Limb (tissue), 2 donors: ENCODE data around the gene BYSL.
"Not testable (repeated sequence)": the region's sequence is repeated elsewhere in the genome, so short reads cannot be mapped to it uniquely, and the experiment has no call there.

Experiments used
- DNase-seq, 2 donors: peaks; one replicate each; pipeline ENCODE4 v3.0.0-alpha.2; 2016; ENCODE audit errors: extremely low spot score in 2 of 2

The BYSL gene

GRCh38 chr6:41942067-41942851, 21.0 kb downstream of the BYSL start:
- DNase-seq: no peak

DNA sequence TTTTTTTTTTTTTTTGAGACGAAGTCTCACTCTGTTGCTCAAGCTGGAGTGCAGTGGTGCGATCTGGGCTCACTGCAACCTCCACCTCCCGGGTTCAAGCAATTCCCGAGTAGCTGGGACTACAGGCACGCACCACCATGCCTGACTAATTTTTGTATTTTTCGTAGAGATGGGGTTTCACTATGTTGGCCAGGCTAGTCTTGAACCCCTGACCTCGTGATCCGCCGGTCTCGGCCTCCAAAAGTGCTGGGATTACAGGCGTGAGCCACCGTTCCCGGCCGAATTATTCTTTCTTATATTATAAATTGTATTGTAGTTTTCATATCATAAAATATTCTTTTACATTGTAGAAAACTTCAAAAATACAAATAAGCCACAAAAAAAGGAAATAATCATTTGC, 21.6 kb downstream of the BYSL start:
- not testable (repeated sequence) for DNase-seq

DNA sequence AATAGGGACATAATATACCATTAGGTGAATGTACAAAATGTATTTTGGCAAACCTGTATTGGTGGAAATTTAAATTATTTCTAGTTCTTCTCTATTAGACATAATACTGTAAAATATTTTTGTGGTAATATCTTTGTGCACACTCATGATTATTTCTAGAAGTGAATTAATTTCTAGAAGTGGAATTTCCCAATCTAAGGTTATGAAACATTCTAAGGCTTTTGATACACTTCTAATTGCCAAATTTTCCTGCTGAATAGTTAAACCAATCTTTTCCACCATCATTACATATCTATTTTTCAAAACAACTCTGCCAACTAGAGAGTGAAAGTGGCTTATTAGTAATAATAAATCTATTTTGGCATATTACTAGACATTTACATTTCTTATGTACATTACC, 22.2 kb downstream of the BYSL start:
- DNase-seq: no peak

DNA sequence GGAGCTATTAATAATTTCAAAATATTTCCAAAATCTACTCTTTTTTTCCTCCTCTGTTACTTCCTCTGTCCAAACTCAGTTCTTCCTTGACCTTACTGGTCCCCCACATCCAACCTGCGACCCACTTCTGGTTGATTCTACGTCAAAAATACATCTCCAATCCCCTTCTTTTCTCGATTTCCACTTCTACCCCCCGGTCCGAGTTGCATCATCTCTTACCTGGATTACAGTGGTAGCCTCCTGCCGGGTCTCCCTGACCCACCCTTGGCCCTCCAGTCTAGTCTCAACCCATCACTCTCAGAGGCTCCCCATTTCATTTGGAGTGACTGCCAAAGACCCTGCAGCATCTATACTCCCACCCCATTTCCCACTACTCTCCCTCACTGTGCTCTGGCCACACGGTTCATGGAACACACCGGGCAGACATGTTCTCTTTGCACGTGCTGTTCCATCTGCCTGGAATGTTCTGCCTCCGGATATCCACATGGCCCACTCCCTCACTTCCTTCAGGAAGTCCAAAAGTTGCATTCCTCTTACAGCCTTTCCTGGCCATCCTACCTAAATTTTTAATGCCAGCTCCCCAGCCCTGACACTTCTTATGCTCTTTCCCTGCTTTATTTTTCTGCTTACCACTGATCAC, 26.4 kb downstream of the BYSL start:
- no peak for DNase-seq

- DNase-seq: no peak
Observed at GRCh38 chr6:41954668-41955067, 33.4 kb downstream of the BYSL start.

DNA sequence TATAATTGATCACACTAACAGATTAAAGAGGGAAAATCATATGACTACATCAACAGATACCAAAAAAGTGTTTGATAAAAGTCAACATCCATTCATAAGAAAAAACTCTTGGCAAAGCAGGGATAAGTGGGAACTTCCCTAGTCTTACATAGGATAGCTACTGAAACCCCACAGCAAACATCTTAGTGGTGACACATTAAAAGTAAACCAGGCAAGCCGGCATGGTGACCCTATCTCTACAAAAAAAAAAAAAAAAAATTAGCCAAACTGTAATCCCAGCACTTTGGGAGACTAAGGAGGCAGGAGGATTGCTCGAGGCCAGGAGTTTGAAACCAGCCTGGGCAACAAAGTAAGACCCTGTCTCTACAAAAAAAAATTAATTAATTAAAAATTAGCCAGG, 34.1 kb downstream of the BYSL start:
- DNase-seq: no peak

DNA sequence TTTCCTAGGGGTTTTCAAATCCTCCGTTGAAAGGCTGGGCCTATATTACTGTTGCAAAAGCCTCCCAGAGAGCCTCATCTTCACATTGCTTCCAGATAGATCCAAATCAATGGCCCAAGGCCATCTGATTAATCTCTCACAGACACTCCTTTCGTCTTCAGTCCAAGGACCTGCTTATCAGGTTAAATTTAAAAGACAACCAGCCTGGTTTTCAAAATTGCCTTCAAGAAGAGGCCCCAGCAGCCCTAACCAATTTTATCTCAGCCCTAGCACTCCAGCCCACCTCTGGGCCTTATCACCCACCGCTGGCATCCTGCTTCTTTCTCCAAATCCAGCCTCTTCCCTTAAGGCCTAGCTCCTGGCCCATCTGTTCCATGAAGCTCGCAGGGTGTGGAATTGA, 35.8 kb downstream of the BYSL start:
- no peak for DNase-seq

- DNase-seq: no peak
Observed at GRCh38 chr6:41958022-41958856, 36.9 kb downstream of the BYSL start.

DNA sequence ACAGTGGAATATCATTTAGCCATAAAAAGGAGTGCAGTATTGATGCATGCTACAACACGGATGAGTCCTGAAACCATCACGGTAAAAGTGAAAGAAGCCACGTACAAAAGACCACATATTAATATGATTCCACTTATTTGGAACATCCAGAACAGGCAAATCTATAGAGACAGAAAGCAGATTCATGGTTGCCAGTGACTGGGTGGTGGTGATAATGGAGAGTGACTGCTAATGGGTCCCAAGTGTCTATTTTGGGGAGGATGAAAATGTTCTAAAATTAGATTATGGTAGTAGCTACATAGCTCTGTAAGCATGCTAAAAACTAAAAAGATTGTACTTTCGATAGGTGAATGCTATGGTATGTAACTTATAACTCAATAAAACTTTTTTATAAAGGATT, 38.7 kb downstream of the BYSL start:
- no peak for DNase-seq

DNA sequence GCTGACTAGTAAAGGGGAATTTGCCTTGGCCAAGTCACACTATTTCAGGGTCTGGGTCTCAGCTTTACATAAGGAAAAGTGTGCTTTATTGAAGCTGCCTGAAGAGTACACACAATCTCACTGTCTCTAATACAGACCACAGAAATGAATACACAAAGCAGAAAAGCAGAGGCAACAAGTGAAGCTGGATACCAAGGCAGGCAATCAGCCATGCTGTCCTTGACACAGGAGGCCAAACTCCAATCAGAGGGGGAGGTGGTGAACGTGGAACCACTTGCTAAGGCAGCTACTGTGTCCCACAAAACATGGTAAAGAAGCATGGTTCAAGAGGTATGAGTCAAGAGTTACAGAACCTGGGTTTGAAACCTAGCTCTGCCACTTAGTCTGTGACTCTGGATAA, 42.1 kb downstream of the BYSL start:
- no peak for DNase-seq

GRCh38 chr6:41964201-41964887, 43.0 kb downstream of the BYSL start:
- no peak for DNase-seq

DNA sequence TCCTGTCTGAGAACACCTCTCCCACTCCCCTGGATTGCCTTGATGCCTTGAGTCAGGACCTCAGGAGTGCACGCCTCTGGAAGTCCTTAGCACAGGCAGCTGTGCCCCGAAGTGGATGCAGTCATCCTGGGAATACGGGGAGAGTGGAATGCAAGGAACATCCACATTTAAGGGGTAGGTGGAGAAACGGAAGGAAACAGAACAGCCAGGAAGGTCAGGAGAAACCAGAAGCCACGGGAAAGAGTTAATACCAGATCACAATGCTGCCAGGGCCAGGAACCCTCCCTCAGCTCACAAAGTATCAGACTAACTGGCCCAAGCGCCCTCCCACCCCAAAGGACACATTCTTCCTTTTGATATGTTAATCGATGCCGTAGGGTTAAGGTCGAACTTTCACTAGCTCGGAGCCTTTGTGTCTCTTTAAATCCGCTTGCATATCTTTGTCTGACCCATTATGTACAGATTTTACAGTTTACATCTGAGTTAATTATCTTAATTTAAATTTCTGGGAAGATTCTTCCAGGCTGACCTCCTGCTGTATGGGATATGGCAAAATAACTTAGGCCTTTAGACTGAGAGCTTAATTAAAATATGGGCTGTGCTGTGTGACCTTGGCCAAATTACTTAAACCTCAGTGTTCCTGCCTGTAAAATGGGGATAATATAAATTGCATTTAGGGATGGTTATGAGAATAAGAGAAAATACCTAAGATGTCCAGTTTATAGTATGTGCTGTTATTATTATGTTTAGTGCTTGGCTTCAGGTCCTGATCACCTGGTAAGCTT, 44.3 kb downstream of the BYSL start:
- no peak for DNase-seq

- DNase-seq: no peak
Observed at GRCh38 chr6:41966214-41966920, 45.1 kb downstream of the BYSL start.

GRCh38 chr6:41966961-41967311, 45.6 kb downstream of the BYSL start:
- no peak for DNase-seq

DNA sequence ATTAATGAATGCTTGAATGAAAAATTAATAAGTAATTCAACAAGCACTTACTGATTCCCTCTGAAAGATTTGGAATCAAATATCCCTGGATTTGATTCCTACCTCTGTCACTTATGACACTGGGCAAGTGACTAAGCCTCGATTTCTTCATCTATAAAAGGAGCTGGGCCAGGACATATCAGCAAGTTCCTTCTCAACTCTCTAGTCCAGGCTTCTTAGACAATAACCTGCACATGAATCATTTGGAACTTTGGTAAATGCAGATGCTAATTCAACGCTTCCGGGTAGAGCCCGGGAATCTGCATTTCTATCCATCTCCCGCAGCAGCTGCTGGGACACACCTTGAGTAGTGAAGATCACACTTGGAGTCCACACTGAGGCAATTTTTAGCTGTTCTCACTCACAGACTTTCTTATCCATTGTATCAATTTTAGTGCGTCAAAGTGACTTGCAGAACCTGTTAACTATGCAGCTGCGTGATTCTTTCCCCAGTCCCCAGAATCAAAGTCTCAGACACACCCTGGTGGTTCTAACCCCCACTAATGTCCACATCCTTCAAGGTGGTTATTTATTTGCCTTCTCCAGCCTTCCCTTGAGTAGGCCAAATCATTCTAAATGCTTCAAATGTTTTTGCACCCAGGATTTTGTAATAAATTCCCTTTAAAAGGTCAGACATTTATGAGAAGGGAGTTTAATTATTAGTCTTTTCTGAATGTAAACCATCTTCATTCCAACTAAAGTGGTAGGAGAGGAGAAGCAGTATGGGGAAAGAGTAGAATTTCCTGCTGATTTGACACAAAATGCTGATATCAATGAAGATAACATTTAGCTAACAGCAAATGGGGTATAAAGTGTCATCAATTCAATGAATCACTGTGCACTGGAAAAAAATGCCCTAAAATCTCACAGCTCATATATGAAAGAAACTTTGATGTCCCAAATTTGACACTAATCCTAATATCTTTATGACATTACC, 46.3 kb downstream of the BYSL start:
- no peak for DNase-seq

DNA sequence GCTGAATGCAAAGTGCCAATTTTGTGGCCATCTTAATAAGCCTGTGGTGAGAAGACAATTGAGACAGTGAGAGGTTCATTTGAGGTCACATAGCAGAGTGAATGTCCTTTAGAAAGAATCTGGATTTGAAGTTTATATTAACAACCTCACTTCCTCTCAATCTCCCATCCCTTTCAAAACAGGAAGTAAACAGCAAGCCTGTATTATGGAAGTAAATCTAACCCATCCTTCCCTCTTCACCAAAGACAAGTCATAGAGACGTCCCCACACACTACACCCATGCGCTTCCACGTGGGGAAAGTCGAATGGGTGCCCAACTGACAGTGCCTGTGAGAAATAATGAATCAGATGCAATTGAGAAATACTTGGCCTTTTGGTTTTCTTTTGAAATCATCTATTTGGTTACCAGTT, 49.1 kb downstream of the BYSL start:
- DNase-seq: no peak

DNA sequence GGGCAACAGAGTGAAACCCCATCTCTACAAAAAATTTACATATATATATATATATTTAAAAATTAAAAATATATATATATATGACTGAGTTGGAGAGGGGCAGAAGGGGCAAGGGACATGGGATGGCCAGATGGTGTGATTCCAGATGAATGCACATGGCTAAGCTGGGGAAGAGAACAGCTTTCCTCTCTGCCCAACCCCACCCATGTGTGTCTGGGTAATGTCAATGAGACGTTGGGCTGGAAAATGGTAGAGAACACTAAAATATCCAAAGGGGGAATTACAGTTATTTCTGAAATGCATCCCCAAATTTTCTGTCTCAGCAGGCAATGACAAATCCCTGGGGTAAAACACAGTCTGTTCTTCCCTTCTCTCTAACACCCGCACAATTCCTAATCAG, 51.5 kb downstream of the BYSL start:
- DNase-seq: no peak

DNA sequence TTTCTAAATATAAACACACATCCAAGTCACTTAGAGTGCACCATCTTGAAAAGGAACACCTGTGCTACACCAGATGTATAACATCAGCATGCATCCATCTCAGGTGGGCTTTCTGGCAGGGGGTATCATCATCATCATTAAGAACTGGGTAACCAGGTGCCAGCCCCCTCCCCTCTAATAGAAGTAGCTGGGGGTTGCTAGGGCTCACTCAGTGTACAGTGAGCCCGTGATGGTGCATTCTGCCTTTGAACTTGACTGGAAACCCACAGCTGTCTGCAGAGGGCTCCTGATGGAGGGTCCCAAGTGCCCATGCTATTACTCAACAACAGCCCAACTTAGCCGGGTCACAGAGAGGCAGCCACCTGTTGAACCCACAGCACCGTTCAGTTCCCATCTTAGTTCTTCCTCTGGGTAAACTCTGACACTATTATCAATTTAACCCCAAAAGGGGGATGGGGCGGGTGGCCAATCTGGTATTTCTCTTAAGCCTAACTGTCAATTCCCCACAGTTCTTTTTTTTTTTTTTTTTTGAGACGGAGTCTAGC, 53.1 kb downstream of the BYSL start:
- DNase-seq: no peak

- DNase-seq: no peak
Observed at GRCh38 chr6:41975276-41975675, 54.0 kb downstream of the BYSL start.
